ENCODE data around the gene ADARB1.

Gene ADARB1

DNA sequence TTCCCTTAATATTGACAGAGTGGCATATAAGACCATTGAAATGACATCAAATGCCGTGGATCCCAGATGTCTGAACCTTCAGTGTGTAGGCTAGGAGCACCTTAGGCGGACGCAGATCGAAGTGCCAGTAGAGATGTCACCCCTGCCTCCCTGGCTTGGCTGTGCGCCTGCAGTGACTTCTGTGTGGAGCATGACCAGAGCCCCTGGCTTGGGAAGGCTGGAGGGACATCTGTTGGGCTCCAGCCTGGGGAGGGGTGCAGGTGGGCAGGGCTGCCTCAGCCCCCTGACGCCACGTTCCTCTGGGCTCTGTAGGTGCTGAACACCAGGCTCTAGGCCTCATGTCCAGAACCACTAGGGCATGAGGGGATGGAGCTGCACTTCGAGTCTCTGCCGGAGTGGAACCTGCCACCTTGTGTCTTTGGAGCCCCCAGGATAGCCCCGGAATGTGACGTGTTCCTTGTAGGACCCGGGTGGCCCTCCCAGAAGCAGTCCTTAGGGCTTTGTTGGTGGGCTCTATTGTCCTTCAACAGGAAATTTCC is 103.8 kb downstream of the ADARB1 start:
- no peak overlapping the region for H3K4me2 ChIP-seq (ENCODE audit: insufficient read depth, low read length)
- no peaks in the 10 kb centered on the region for H3K4me1 ChIP-seq (ENCODE audit: insufficient read depth, low read length)
- H3K9ac ChIP-seq (ENCODE audit: low read depth, low read length), result no peak overlapping the region
- H3K27ac ChIP-seq (ENCODE audit: low read length), result no peak overlapping the region
- no peak for ATAC-seq (ENCODE audit: insufficient read depth, low read depth)
- no peaks in the 10 kb centered on the region for H3K79me2 ChIP-seq (ENCODE audit: insufficient read depth, low read length)
- H3K4me3 ChIP-seq (ENCODE audit: low read depth in 1 of 2, low read length in 2 of 2), result no peak overlapping the region
- H2AFZ ChIP-seq (ENCODE audit: low read depth, low read length), result no peak overlapping the region
- H3K9me3 ChIP-seq (ENCODE audit: insufficient read depth, low read length, severe bottlenecking), result no peaks in the 10 kb centered on the region
- TF ChIP-seq, protein P1, sequence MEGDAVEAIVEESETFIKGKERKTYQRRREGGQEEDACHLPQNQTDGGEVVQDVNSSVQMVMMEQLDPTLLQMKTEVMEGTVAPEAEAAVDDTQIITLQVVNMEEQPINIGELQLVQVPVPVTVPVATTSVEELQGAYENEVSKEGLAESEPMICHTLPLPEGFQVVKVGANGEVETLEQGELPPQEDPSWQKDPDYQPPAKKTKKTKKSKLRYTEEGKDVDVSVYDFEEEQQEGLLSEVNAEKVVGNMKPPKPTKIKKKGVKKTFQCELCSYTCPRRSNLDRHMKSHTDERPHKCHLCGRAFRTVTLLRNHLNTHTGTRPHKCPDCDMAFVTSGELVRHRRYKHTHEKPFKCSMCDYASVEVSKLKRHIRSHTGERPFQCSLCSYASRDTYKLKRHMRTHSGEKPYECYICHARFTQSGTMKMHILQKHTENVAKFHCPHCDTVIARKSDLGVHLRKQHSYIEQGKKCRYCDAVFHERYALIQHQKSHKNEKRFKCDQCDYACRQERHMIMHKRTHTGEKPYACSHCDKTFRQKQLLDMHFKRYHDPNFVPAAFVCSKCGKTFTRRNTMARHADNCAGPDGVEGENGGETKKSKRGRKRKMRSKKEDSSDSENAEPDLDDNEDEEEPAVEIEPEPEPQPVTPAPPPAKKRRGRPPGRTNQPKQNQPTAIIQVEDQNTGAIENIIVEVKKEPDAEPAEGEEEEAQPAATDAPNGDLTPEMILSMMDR (IDR thresholded peaks at IDR 0.05; ENCODE audit: borderline replicate concordance, extremely low read depth, low read length, poor library complexity, severe bottlenecking), result no peak
- TF ChIP-seq EZH2 (IDR thresholded peaks at IDR 0.05; ENCODE audit: borderline replicate concordance, low read depth, low read length, severe bottlenecking), result no peak
- H4K20me1 ChIP-seq (ENCODE audit: insufficient read depth, low read length), result no peaks in the 10 kb centered on the region; the same call in 1 of the 2 replicates
- no peaks in the 10 kb centered on the region for H3K27me3 ChIP-seq (ENCODE audit: insufficient read depth, low read length, poor library complexity)
- DNase-seq, result no peak
- peaks cover 35% of the 10 kb centered on the region for H3K36me3 ChIP-seq (ENCODE audit: insufficient read depth, low read length)

DNA sequence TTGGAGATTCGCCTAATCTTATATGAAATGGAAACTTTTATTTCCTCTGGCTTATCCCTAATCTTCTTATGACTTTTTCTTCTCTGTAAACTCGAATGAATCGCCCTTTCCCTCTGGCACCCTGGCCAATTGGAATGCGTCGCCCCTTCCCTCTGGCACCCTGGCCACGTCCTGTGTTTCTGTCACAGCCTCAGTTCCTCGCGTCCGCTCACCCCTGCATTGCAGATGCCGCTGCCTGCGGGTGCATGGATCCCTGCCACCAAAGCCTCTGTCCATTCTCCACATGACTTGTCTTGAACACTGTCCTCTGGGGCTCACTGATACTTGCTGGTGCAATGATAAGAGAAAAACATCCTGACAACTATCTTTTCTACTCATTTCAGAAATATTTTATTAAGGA is 104.6 kb downstream of the ADARB1 start:
- Histone ChIP-seq H3K4me1 (ENCODE audit: insufficient read depth, low read length) (no peaks in the 10 kb centered on the region), H3K36me3 (ENCODE audit: insufficient read depth, low read length) (peaks cover 35% of the 10 kb centered on the region), H3K9me3 (ENCODE audit: insufficient read depth, low read length, severe bottlenecking) (no peaks in the 10 kb centered on the region), H3K79me2 (ENCODE audit: insufficient read depth, low read length) (no peaks in the 10 kb centered on the region), H4K20me1 (ENCODE audit: insufficient read depth, low read length) (no peaks in the 10 kb centered on the region; the same call in 1 of the 2 replicates), H3K4me3 (ENCODE audit: low read depth in 1 of 2, low read length in 2 of 2) (no peak overlapping the region), H3K27ac (ENCODE audit: low read length) (no peak overlapping the region), H2AFZ (ENCODE audit: low read depth, low read length) (no peak overlapping the region), H3K27me3 (ENCODE audit: insufficient read depth, low read length, poor library complexity) (no peaks in the 10 kb centered on the region), H3K9ac (ENCODE audit: low read depth, low read length) (no peak overlapping the region), H3K4me2 (ENCODE audit: insufficient read depth, low read length) (no peak overlapping the region)
- ATAC-seq (ENCODE audit: insufficient read depth, low read depth), result no peak
- TF ChIP-seq, protein P1 (IDR thresholded peaks at IDR 0.05; ENCODE audit: borderline replicate concordance, extremely low read depth, low read length, poor library complexity, severe bottlenecking), result no peak
- TF ChIP-seq EZH2 (IDR thresholded peaks at IDR 0.05; ENCODE audit: borderline replicate concordance, low read depth, low read length, severe bottlenecking), result no peak
- no peak for DNase-seq

DNA sequence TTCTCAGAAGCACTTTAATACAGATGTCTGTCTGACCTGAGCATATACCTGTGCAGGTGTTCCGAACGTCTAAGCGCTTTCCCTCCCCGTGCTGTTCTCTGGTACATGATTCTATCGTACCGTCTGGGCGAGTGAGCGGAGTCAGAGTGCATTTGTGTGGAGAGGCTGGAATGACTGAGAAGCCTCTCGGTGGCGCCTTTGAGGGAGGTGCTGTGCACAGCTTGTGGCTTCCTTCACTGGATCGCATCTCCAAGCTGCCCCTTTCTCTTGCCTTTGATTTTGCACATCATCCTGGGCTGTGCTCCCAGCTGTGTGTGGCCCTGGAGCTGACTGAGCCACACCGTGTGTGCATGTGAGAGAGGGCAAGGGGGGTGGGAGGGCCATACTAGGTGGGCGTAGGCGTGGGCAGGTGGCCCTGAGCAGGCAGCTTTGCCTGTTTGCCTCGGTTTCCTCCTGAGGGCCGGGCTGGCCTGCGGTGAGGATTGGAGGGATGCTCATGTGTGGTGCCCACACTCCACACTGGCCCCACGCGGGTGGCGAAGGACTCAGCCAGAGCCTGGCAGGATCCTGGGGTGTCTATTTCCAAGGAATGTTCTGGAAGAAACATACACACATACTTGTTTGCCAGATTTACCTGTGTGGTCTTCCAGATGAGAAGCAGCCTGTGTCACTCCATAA is 105.3 kb downstream of the ADARB1 start:
- H4K20me1 ChIP-seq (ENCODE audit: insufficient read depth, low read length), result no peaks in the 10 kb centered on the region; the same call in 1 of the 2 replicates
- TF ChIP-seq, protein P1 (IDR thresholded peaks at IDR 0.05; ENCODE audit: borderline replicate concordance, extremely low read depth, low read length, poor library complexity, severe bottlenecking), result no peak
- no peaks in the 10 kb centered on the region for H3K9me3 ChIP-seq (ENCODE audit: insufficient read depth, low read length, severe bottlenecking)
- H3K4me1 ChIP-seq (ENCODE audit: insufficient read depth, low read length), result no peaks in the 10 kb centered on the region
- no peak overlapping the region for H3K4me3 ChIP-seq (ENCODE audit: low read depth in 1 of 2, low read length in 2 of 2)
- no peak overlapping the region for H3K27ac ChIP-seq (ENCODE audit: low read length)
- H3K36me3 ChIP-seq (ENCODE audit: insufficient read depth, low read length), result peaks cover 37% of the 10 kb centered on the region
- H3K79me2 ChIP-seq (ENCODE audit: insufficient read depth, low read length), result no peaks in the 10 kb centered on the region
- H3K27me3 ChIP-seq (ENCODE audit: insufficient read depth, low read length, poor library complexity), result no peaks in the 10 kb centered on the region
- H2AFZ ChIP-seq (ENCODE audit: low read depth, low read length), result no peak overlapping the region
- ATAC-seq (ENCODE audit: insufficient read depth, low read depth) (no peak), DNase-seq (no peak)
- no peak overlapping the region for H3K9ac ChIP-seq (ENCODE audit: low read depth, low read length)
- H3K4me2 ChIP-seq (ENCODE audit: insufficient read depth, low read length), result no peak overlapping the region
